H1 (cell line): ENCODE data around the gene AGBL1. TPM values are rescaled to one million over a fixed set of nuclear protein-coding genes. Genes with fewer than 3 reads are reported as not detected.

Experiments
- ASH2L ChIP-seq: fragments of 200-600, 300-600 bp; sonication (generic); IDR thresholded peaks from one replicate; pipeline ENCODE4 v1.7.1; 2017; ENCODE audit warnings: low read length
- POU5F1 ChIP-seq: IDR thresholded peaks from 2 replicates; pipeline ENCODE4 v1.6.1; 2011; ENCODE audit warnings: low read depth, mild to moderate bottlenecking, low read length, moderate library complexity
- RNF2 ChIP-seq: fragments of 200-900, 300-1000 bp; sonication (generic); IDR thresholded peaks from 2 replicates; pipeline ENCODE4 v1.7.1; 2016; ENCODE audit warnings: borderline replicate concordance, low read depth, mild to moderate bottlenecking, antibody characterized with exemption, low read length; ENCODE audit not compliant: poor library complexity, severe bottlenecking; ENCODE audit errors: missing control alignments
- SIN3A ChIP-seq, 2 experiments: IDR thresholded peaks in 1 of 2; conservative IDR thresholded peaks in 1 of 2; 2 replicates each; pipeline ENCODE4 v1.6.1; 2011 to 2012; ENCODE audit warnings: low read length in 2 of 2, improper control_type of control experiment in 1 of 2, low read depth in 1 of 2, mild to moderate bottlenecking in 1 of 2
- TAF1 ChIP-seq: IDR thresholded peaks from 2 replicates; pipeline ENCODE4 v1.6.1; 2011; ENCODE audit warnings: mild to moderate bottlenecking, low read depth, low read length
- polyA plus RNA-seq, 7 experiments: library from polyadenylated mRNA; depleted of rRNA in 3 of 7; stranded (reverse) in 5 of 7; unstranded in 2 of 7; fragments of >200 nt in 5 of 7; fragments of 200-250 nt in 2 of 7; gene quantifications; 1 replicate in 5 of 7; 2 replicates in 1 of 7; 4 replicates in 1 of 7; pipeline versions ENCODE4 v1.2.1 to v1.2.3, GENCODE V29; 2011 to 2013; ENCODE audit warnings: missing spikeins in 2 of 7, mixed read lengths in 2 of 7
- total RNA-seq: library from RNA; stranded (reverse); fragmentation: NEBNext Ultra II Directional; extraction: Animal tissue kit (Norgen Biotek cat#: 25700); gene quantifications from 2 replicates; pipeline ENCODE4 v1.2.1, GENCODE V29; 2021
- TF ChIP-seq, protein P1 (sequence below): fragments of 300-600 bp; sonication (generic); IDR thresholded peaks from 2 replicates; pipeline ENCODE4 v1.7.1; 2012; ENCODE audit warnings: low read length, moderate library complexity, mild to moderate bottlenecking, inconsistent platforms; ENCODE audit not compliant: insufficient replicate concordance

Gene AGBL1
- total and polyA plus RNA-seq, 2 of the 8 experiments (the other 6 are each of a cell fraction or from before 2014, with no cell fraction given) = not detected

DNA sequence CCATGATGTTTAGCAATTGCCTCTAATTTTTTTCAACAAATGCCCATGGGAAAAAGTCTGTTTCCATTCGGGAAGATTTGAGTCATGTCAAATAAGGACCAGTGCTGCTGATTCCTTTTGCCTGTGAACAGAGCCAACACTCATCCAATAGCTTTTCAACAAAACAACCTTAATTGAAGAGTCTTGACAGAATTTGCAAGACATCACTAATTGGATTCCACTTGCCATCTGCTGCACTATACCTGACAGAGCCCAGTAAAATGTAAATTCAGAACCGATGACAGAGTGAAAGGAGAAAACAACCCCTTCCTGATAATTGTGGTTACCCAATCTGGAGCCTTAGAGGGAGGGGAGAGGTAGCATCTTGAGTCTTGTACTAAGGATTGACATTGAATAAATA lies 426.7 kb downstream of the AGBL1 start (continued):
- TF ChIP-seq, protein P1, sequence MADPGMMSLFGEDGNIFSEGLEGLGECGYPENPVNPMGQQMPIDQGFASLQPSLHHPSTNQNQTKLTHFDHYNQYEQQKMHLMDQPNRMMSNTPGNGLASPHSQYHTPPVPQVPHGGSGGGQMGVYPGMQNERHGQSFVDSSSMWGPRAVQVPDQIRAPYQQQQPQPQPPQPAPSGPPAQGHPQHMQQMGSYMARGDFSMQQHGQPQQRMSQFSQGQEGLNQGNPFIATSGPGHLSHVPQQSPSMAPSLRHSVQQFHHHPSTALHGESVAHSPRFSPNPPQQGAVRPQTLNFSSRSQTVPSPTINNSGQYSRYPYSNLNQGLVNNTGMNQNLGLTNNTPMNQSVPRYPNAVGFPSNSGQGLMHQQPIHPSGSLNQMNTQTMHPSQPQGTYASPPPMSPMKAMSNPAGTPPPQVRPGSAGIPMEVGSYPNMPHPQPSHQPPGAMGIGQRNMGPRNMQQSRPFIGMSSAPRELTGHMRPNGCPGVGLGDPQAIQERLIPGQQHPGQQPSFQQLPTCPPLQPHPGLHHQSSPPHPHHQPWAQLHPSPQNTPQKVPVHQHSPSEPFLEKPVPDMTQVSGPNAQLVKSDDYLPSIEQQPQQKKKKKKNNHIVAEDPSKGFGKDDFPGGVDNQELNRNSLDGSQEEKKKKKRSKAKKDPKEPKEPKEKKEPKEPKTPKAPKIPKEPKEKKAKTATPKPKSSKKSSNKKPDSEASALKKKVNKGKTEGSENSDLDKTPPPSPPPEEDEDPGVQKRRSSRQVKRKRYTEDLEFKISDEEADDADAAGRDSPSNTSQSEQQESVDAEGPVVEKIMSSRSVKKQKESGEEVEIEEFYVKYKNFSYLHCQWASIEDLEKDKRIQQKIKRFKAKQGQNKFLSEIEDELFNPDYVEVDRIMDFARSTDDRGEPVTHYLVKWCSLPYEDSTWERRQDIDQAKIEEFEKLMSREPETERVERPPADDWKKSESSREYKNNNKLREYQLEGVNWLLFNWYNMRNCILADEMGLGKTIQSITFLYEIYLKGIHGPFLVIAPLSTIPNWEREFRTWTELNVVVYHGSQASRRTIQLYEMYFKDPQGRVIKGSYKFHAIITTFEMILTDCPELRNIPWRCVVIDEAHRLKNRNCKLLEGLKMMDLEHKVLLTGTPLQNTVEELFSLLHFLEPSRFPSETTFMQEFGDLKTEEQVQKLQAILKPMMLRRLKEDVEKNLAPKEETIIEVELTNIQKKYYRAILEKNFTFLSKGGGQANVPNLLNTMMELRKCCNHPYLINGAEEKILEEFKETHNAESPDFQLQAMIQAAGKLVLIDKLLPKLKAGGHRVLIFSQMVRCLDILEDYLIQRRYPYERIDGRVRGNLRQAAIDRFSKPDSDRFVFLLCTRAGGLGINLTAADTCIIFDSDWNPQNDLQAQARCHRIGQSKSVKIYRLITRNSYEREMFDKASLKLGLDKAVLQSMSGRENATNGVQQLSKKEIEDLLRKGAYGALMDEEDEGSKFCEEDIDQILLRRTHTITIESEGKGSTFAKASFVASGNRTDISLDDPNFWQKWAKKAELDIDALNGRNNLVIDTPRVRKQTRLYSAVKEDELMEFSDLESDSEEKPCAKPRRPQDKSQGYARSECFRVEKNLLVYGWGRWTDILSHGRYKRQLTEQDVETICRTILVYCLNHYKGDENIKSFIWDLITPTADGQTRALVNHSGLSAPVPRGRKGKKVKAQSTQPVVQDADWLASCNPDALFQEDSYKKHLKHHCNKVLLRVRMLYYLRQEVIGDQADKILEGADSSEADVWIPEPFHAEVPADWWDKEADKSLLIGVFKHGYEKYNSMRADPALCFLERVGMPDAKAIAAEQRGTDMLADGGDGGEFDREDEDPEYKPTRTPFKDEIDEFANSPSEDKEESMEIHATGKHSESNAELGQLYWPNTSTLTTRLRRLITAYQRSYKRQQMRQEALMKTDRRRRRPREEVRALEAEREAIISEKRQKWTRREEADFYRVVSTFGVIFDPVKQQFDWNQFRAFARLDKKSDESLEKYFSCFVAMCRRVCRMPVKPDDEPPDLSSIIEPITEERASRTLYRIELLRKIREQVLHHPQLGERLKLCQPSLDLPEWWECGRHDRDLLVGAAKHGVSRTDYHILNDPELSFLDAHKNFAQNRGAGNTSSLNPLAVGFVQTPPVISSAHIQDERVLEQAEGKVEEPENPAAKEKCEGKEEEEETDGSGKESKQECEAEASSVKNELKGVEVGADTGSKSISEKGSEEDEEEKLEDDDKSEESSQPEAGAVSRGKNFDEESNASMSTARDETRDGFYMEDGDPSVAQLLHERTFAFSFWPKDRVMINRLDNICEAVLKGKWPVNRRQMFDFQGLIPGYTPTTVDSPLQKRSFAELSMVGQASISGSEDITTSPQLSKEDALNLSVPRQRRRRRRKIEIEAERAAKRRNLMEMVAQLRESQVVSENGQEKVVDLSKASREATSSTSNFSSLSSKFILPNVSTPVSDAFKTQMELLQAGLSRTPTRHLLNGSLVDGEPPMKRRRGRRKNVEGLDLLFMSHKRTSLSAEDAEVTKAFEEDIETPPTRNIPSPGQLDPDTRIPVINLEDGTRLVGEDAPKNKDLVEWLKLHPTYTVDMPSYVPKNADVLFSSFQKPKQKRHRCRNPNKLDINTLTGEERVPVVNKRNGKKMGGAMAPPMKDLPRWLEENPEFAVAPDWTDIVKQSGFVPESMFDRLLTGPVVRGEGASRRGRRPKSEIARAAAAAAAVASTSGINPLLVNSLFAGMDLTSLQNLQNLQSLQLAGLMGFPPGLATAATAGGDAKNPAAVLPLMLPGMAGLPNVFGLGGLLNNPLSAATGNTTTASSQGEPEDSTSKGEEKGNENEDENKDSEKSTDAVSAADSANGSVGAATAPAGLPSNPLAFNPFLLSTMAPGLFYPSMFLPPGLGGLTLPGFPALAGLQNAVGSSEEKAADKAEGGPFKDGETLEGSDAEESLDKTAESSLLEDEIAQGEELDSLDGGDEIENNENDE = no peak
- TF ChIP-seq ASH2L (no peak), TAF1 (no peak), SIN3A (conservative IDR thresholded peaks at IDR 0.05 in 1 of 2, IDR thresholded peaks at IDR 0.05 in 1 of 2; ENCODE audit: low read depth in 1 of 2, low read length in 2 of 2) (no peak), POU5F1 (no peak), RNF2 (no peak)
